Ecto neural progenitor cell (in vitro differentiated cells): ENCODE results near the gene DAB2IP.
"Not testable (repeated sequence)": the region's sequence is repeated elsewhere in the genome, so short reads cannot be mapped to it uniquely, and the experiment has no call there.

Source experiments
- DNase-seq: peaks from one replicate; pipeline ENCODE4 v3.0.0-alpha.2; 2018; ENCODE audit warnings: low spot score

Gene DAB2IP

DNA sequence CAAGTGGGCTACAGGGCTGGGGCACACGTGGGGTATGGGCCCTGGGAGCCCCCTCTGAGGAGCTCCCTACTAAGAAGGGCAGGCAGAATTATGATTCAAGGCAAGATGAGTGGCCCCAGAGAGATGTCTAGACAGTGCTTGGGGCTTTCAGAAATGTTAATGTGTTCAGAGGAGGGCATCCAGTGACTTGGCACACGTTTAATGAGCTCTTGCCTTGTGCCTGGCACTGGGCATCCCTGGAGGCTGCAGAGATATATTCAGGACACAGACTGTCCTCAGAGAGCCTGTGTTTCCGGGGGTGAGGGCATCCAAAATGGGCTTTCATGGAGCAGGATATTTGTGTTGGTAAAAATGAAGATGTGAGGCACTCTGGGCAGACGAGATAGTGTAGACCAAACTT lies 25.4 kb upstream of the DAB2IP start:
- DNase-seq = no peak

DNA sequence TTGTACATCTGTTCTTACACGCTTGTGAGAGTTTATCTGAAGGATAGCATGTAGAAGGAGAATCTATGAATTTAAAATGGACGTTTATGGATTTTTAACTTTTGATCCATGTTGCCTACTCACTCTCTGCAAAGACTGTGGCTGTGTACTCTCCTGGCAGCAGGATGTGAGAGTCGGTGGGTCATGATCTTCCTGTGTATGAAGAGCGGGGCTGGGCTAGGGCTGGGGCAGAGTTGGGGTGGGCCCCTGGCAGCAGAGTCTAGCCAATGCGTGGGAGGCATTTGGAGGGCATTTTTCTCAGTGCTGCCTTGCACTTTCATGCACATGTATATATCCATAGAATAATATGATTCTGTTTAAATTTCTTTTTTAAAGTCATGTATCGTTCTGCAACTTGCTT lies 24.0 kb upstream of the DAB2IP start:
- DNase-seq = no peak

DNA sequence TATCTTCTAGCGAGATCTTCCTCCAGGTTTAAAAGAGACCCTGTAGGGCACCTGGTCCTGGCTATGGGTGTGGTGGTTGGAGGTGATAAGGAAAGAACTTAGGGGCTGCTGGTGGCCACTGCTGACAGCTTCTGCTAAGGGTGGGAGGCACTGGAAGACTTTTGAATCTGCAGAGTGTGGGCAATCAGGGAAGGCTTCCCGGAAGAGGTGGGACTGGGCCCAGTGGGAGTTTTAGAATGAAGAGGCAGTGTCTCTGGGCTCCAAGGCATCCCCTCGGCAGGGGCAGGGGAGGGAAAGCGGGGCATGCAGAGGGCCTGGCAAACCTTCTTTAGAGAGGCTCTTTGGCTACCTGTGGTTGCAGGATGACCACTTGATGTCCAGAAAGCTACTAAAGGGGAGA lies 23.0 kb upstream of the DAB2IP start:
- no peak for DNase-seq

DNA sequence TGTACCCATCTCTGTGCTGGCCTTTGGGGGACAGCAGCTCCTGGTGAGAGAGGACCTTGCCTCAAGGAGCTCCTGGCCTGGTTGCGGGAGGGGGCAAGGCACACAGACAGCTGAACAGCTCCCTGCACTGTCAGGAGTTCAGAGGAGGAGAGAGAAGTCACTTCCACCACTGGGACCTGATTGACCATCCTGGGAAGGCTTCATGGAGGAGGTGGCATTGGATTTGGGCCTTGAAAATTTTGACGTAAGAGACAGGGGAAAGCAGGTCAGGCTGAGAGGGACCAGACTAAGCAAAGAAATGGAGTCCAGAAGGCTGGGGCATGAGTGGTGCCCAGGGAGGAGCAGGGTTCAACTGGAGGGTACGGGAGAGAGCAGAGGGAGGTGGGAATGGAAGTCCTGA lies 20.3 kb upstream of the DAB2IP start:
- DNase-seq = no peak

DNA sequence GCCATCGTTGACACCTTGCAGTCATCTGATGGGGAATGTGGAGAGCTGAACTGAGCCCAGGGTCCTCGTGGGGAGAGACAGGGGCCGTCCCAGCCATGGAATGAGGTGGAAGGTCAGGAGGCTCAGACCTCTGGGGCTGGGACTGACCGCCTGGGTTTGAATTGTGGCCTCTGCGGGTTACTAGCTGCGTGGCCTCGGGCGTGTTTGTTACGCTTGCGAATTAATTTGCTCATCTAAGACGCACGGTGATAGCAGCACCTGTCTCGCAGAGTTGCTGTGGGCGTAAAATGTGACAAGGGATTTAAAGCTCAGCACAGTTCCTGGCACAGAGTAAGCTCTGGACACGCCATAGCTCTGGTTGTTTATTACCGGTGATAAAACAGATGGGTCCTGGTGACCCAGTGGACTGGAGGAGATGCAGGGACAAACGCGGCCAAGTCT lies 19.4 kb upstream of the DAB2IP start:
- DNase-seq = no peak

DNA sequence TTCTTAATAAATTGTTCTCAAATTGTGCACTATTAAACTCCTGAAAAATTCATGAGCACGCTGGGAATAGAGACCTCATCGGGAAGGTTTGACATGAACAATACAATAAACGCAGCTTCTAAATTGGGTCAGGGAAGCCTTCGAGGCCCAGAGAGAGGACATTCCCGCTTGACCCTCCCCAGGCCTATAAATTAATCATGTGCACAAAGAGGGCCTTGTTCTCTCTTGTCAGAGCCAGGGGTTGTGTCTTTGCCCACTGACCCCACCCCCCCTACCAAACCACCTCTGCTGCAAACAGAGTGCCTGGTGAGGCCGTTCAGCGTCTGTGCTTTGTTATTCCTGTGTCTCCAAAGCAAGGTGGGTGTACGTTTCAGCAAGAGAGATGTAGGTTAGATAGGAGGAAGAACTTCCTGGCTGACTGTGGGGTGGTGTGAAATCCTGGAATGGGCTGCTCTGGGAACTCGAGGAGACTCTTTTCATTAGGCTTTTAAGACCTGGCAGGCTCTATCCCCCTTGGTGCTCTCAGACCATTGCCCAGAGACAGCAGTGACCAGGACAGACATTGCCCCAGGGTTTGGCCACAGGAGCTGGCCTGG lies 18.2 kb upstream of the DAB2IP start:
- DNase-seq = no peak

DNA sequence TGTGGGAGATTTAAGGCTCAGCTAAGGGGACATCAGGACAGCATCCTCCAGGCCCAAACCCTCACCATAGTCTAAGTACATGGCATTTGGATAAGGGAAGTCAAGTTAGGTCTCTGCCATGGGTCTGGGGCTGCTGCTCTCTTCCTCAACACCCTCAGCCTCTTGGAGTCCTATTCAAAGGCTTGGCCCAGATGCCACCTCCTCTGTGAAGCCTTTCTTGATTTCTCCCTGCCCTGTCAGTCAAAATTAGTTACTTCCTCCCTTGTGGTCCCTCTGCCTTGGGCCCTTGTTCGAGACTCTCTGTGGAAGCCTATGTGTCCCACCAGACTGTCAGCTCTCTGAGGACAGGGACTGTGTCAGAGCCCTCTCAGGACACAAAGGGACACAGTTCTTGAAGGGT lies 17.7 kb upstream of the DAB2IP start:
- DNase-seq = no peak

DNA sequence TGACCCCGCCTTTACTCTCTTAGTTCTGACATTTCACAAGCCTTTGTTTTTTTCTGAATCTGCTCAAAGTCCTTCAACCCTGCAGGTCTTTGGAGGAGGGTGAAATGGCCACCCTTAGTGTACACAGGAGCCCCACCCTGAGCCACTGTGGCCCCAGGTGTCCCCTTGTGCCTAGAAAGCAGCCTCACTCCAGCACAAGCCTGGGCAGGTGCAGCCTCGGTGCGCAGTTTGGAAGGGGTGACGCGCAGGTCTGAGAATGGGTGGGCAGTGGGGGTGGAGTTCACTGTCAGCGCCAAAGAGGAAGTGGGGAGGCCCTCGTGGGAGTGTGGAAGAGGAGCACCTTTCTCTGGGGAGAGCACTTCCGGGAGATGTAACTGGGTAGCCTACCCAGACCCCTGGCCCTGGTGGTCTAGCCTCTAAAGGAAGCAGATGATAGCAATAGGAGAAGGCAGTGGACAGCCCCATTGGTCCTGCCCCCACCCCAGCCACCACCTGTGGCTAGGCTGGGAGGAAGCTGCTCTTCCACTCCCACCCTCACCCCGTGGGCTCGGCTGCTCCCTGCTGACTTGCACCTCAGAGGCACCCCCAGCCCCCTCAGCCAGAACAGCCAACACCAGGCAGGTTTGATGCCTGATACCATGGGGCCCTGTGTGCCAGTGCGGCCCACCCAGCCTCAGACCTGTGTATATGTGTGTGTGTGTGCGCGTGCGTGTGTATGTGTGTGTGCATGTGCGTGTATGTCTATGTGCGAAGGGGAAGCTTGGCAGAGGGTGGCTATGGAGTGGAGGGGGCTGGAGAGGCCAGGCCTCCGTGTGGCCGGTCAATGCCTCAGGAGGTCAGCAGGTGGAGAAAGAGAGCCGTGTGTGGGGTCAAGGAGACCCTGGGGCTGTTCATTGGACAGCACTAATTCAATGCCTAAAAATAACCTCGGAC lies 16.8 kb upstream of the DAB2IP start:
- peak; percentile 70 for DNase-seq

DNA sequence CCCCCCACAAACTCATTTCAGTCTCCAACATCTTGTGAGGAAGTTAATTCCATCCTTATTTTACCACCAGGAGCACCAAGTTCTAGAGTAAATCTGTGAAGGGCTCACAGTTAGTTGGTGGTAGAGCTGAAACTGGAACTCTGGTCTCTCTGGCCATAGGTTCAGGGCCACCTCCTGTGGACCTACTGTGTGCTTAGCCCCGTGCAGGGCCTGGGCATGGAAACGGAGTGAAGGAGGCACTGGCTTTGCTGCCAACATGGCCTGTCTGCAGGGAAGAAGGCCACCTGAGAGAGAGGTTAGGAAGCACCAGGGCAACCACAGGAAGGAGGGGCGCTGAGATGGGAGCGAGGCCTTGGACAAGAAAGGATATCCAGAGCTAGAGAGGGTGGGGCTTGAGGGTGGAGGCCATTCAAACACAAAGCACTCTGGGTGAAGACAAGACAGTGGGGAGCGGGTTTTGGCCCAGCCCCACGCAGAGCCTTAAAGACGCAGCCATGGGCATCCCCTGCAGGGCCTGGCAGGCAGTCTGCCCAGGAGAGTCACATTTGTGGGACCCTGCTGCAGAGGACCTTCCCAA lies 16.0 kb upstream of the DAB2IP start:
- no peak for DNase-seq

DNA sequence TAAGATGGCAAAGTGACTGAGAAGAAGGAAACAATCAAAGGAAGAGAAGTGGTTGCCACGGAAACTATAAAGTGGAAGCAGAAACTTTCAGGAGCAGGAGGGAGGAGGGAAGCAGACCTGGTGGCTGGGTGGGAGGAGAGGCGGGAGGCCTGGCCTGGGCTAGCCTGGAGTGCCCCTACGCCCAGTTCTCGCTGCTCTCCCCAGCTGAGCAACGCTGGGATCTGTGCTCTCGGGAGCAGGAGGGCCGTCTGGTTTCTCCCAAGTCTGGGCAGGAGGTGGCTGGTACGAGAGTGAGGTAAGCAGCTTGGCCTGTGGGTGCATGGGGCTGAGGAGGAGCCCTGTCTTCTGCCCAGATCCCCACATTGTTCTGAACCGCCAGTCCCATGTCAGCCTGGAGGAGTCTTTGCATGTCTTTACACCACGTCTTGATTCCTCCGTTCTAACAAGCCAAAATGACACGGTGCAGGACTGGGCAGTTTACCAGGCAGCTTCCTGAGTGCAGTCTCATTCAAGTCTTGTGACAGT lies 15.0 kb upstream of the DAB2IP start:
- no peak for DNase-seq

DNA sequence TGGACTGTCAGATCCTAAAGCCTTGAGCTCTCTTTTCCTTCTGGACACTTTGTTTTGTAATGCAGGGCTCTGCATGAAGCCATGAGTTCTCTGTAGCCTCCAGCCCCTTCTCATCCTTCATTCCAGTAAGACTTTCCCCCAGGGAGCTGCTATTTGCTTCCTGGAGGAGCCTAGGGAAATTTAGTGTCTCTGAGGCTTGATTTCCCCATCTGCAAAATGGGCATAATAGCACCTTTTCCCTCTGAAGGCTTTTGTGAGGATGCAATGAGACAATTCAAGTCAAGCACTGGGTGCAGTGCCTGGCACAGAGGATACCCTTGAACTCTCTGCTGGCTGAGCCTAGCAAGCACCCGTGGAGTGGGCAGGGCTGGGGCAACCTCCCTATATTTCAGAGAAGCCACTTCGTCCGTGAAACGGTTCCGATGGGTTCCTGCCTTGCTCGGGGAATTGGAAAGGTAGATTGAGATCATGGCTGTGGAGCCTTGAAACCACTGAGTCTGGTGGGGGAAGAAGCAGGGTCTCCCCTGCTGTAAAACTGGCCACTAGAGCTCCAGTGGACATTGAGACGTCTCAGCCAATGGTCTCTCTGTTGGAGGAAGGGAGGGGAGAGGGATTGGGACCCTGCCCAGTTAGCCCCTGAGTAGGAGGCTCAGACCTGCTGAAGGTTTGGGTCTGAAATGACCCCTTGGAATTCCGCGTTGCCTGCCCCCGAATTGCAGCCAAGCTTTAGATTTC lies 14.3 kb upstream of the DAB2IP start:
- no peak for DNase-seq

DNA sequence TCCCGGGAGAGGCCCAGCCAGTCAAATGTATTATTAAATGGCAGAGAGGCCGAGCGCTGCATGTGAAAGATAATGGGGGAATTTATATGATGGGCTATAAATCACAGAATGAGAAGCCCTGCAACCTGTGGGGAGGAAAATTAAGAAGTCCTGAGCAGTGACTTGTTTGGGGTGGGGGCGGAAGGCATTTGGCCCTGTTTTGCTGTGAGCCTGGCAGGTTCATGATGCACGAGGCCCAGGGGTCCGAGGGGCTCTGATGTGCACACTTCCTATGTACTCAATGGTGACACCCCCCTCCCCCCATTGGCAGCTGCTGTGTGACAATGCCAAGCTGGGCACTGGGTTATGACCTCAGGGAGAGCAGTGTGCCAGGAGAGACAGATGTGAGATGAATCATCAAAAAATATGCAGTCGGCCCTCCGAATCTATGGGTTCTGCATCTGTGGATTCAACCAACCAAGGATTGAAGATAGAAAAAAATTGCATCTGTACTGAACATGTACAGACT lies 13.7 kb upstream of the DAB2IP start:
- DNase-seq = no peak

DNA sequence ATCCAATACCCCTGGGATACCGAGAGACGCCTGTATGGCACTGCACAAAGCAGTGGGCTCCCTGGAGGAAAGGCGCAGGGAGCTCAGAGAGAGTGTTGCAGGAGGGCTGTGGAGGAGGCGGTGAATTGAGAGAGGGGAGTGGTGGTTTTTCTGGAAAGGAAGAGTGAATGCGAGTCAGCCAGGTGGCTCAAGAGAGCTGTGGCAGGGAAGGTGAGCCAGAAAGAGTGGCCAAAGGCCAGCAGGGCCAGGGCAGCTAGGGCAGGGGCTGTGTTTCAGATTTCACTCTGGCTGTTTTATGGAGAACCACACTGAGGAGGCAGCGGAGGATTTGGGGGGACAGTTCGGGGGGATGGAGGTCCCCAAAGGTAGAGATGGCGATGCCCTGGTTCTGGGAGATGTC lies 13.0 kb upstream of the DAB2IP start:
- no peak for DNase-seq

DNA sequence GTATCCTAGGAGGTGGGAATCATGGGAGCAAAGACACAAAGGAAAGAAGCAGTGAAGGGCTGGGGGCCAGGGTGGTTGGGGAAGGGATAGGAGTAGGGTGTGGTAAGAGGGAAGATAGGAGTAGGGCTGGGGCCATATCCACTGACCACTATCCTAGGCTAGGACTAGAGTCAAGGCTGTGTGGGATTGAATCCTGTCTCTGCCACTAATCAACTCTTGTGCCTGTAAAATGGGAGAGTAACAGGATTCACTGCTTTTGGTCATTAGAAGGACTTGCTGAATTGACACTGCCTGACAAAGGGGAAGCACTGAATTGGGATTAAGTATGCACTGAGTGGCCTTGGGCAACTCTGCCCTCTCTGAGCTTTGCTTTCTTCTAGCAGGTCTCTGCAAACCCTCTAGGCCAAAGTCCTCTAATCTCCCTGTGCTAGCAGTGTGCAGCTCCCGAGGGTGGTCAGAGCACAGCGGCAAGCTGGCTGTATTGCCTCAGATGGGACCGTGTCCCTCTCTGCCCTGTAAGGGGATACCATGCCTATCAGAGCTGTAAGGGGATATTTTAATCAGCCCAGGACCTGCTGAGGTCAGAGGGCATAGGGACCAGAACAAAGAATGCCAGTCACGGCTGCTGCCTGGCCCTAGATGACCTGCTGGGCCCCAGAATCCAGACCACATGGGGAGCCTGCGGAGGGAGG lies 12.4 kb upstream of the DAB2IP start:
- DNase-seq = no peak

DNA sequence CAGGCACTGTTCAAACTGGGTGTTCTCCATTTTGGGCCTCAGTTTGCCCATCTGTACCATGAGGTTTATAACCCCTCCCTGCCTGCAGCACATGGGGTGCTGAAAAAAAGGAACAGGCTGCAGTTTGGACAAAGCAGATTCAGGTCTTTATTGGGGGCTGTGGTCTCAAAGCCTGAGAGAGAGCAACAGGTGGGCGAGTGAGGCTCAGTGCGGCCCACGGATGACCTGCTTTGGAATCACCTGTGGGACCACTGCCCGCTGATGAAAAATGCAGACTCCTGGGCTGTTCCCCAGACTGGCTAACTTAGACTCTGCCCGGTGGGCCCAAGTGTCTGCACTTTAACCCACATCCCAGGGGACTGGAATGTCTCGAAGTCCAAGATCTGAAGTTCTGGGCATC lies 11.8 kb upstream of the DAB2IP start:
- no peak for DNase-seq

DNA sequence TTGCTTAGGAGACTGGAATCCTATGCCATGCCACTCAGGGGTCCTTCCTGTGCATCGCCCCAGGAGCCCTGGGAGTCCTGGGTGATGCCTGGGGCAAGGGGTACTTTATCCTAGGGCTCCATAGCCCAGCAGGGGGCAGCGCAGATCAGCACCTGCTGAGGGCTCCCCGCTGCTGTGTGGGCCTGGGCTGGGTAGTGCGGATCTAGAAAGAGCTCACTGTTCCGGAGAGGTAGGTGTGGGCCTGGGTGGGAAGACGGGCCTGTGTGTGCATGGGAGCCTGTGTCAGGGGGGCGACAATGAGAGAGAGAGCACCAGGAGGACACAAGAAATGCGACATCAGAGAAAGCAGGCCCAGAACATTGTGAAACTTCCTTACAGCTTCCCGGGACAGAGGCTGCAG lies 11.4 kb upstream of the DAB2IP start:
- peak; percentile 74 for DNase-seq

DNA sequence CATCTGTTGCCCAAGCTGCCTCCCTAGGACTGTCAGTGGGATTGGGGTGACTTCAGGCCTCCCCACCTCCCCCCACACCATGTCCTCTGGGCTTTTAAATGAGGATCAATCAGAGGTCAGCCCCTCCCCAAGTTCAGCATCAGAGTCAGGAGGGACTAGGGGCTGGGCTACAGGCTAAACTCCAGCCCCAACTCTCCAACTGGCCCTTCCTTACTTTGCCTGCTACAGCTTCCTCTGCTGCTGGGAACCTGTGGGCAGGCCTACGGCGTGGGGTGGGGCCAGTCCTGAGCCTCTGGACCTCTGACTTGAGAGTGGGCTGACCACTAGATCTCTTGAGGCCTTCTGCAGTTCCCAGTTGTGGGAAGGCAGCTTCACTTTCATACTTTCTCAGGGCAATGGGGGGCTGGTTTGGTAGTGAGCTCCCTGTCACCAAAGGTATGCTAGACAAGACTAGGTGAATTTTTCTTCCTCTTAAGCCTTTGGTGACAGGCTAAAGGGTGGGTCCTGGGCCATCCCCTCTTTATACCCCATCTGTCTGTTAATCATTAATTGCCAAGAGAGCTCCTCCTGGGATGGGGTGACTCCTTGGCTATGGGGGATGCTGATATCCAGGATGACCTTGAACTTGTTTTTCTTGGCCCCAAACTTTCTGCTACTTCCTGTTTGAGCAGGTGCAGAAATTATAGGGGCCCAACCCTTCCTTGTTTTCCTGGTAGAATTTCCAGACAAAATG lies 10.8 kb upstream of the DAB2IP start:
- no peak for DNase-seq

DNA sequence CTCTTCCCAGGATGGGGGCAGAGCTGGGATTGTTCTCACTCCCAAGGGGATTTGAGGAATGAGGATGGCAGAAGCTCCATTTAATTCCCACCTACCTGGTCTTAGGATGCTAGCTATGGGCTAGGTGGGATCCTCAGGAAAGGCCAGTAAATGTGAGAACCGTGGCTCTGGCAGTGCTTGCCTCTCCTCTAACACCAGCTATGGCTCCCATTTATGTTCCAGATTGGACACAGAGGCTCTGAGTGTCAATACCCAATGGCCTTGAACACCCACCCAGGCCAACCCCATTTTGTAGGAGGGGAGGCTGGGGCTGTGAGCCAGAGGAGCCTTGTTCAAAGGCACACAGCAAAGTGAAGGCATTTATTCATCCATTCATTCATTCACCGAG lies 10.2 kb upstream of the DAB2IP start:
- DNase-seq = no peak

DNA sequence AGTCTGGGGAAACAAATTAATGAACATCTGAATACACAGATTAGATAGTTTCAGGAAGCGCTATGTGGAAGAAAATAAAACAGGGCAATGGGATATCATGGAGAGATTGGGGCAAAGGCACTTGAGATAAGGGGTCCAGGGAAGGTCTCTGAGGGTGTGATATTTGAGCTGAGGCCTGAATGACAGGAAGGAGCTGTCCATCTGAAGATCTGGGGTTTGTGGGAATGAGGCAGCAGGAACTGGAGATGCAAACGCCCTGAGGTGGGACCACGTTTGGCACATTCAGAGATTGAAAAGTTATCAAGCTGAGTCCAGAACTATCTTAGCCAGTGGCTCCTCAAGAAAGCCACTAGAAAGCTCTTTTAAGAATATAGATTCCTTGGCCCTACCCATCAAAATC lies 8.7 kb upstream of the DAB2IP start:
- DNase-seq = no peak

DNA sequence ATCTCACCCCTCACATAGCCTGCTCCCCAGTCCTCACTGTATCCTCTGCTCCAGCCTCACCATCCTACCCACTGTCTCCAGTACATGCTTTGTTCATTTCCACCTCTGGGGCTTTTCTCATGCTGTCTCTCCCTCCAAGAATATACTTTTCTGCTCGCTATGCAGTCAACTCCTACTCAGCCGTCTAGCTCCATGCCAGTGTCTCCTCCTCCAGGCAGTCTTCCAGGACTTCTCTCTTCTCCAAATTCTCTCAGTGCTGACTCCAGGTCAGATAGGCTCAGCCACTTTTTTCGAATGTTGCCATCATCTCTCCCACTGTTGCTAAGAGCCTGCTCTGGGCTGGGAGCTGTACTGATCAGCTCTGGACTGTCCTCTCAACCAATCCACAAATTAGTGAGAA lies 8.0 kb upstream of the DAB2IP start:
- no peak for DNase-seq

DNA sequence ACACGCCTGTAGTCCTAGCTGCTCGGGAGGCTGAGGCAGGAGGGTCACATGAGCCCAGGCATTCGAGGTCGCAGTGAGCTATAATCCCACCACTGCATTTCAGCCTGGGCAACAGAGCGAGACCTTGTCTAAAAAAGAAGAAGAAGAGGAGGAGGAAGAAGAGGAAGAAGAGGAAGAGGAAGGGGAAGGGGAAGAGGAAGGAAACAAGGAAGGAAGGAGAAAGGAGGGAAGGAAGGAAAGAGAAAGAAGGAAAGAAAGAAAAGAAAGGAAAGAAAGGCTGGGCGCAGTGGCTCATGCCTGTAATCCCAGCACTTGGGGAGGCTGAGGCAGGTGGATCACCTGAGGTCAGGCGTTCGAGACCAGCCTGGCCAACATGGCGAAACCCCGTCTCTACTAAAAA lies 7.4 kb upstream of the DAB2IP start:
- not testable (repeated sequence) for DNase-seq
